ENCODE data around the gene PIGS. TPM values are rescaled to one million over a fixed set of nuclear protein-coding genes. Genes with fewer than 3 reads are reported as not detected.

PIGS gene
- total and polyA plus RNA-seq, 2 of the 13 experiments (the other 11 are each of a cell fraction or from before 2014, with no cell fraction given): 31.7 to 42.6 TPM

- TF ChIP-seq MEIS1 (CRISPR knock-in tag; IDR thresholded peaks at IDR 0.05; ENCODE audit: borderline replicate concordance) (no peak), SIX4 (CRISPR knock-in tag; IDR thresholded peaks at IDR 0.05) (no peak), MTERF4 (CRISPR knock-in tag; IDR thresholded peaks at IDR 0.05) (no peak), HNRNPH1 (optimal IDR thresholded peaks at IDR 0.05; ENCODE audit: low read depth, low read length) (no peak), MLLT10 (CRISPR knock-in tag; IDR thresholded peaks at IDR 0.05) (no peak), ZNF407 (CRISPR knock-in tag; IDR thresholded peaks at IDR 0.05; ENCODE audit: not compliant biosample characterization) (no peak), IKZF5 (CRISPR knock-in tag; IDR thresholded peaks at IDR 0.05) (no peak), ATF5 (CRISPR knock-in tag; IDR thresholded peaks at IDR 0.05; ENCODE audit: low read depth) (no peak), TCF7L2 (IDR thresholded peaks at IDR 0.05; ENCODE audit: low read depth, low read length) (no peak), HOXA9 (CRISPR knock-in tag; IDR thresholded peaks at IDR 0.05; ENCODE audit: borderline replicate concordance) (no peak), POLR2AphosphoS2 (IDR thresholded peaks at IDR 0.05; ENCODE audit: low read depth, low read length) (no peak), ETV5 (CRISPR knock-in tag; IDR thresholded peaks at IDR 0.05; ENCODE audit: borderline replicate concordance) (peak; percentile 6; the same call in 1 of the 2 replicates), ZNF337 (CRISPR knock-in tag; IDR thresholded peaks at IDR 0.05; ENCODE audit: borderline replicate concordance, low read depth) (no peak), PCBP1 (IDR thresholded peaks at IDR 0.05; ENCODE audit: borderline replicate concordance, low read depth, low read length) (no peak), HDAC2 (CRISPR knock-in tag; IDR thresholded peaks at IDR 0.05) (no peak)
These were observed 18.9 kb downstream of the PIGS start, which contains the start of gene UNC119 (continued) for GRCh38 chr17:28552176-28552999.
